ENCODE measurements around the gene FRMD3.

FRMD3 gene

DNA sequence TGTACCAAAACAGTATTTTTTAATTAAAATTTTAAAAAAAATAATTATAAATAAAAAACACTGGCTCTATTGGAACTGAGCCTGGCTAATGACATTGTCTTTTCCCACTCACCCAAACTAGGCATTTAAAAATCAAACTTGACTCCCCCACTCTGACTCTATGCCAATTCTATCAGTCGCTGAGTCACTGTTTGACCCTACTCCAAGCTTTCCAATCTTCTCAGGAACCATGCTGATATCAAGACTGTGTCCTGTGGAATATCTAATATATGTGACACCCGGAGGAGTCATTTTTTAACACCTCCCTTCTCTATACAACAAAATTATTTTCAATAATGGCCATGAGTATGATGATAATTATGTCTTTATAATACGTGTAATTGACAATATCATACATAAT, 303.7 kb downstream of the FRMD3 start:
- no peak for DNase-seq (ENCODE audit: low spot score)

DNA sequence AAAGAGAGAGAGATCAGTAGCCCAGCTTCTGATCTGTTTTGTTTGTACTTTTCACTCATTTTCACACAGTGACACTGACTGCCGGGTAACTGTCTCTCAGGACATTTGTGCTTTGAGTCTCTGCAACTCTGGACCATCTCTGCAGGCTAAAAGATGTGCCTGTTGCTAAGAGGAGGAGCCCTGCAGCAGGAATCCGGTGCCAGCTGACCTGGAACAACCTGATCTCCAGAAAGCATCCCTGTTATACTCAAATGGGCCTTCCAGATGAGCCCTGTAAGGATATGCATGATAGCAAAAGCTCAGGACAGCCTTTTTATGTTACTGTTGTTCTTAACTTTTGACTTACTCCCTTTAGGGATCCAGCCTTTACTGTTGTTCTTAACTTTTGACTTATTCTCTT, 304.6 kb downstream of the FRMD3 start:
- no peak for DNase-seq (ENCODE audit: low spot score)

DNA sequence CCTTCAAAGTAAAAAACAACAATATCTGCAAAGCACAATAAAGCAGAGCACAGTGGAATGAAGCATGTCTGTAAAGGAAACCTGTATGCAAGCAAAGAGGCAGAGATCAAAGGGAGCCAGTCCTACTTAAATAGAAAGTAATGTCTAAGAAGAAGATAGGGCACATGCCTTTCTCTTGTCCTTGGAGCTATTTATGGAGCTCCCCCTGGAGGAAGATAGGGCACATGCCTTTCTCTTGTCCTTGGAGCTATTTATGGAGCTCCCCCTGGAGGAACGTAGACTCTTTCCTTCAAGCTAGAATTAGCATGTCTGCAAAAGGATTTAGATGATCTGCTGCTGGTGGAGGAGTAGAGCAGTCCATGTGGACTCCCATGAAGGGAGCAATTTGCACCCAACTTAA, 307.2 kb downstream of the FRMD3 start:
- no peak for DNase-seq (ENCODE audit: low spot score)

DNA sequence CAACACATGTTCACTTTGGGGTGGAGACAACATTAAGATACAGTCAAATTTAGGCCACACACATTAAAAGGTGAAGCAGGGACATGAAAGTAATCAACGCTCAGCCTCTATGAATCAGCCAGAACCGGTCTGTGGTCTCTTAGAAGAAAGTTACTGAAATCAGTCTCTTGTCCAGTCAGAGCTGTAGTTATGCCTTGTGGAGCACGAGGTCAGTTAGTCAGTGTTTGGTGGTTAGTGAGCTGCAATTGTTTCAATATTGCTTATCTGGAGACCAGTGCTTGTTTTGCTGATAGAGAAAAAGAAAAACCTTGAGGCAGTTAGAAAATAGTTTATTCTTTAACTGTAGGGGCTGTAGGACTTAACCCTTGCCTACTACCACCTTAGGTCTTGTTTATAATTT, 317.5 kb downstream of the FRMD3 start:
- peak; percentile 79 for DNase-seq (ENCODE audit: low spot score)

DNA sequence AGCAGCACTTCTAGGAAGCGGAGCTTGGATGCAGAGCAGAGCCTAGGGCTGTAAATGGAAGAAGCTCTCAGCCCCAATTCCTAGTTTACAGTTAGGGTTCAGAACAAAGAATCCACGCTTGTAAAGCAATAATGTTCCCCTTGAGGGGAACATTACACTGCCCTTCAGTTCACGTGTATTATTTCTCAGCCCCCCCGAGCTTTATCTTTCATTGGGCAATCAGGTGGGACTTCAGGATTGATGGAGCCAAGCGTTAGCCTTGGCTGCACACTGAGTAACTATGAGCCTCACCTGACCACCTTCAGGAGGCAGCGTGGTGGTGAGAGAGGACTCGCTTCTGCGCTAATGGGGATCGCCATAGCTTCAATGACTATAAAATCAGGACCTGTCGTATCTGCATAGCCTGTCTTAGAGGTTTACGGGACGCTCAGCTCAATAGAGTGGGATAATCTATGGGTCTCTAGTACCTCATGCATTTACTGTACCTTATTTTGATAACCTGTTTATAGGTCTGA, 318.2 kb downstream of the FRMD3 start:
- no peak for DNase-seq (ENCODE audit: low spot score)

DNA sequence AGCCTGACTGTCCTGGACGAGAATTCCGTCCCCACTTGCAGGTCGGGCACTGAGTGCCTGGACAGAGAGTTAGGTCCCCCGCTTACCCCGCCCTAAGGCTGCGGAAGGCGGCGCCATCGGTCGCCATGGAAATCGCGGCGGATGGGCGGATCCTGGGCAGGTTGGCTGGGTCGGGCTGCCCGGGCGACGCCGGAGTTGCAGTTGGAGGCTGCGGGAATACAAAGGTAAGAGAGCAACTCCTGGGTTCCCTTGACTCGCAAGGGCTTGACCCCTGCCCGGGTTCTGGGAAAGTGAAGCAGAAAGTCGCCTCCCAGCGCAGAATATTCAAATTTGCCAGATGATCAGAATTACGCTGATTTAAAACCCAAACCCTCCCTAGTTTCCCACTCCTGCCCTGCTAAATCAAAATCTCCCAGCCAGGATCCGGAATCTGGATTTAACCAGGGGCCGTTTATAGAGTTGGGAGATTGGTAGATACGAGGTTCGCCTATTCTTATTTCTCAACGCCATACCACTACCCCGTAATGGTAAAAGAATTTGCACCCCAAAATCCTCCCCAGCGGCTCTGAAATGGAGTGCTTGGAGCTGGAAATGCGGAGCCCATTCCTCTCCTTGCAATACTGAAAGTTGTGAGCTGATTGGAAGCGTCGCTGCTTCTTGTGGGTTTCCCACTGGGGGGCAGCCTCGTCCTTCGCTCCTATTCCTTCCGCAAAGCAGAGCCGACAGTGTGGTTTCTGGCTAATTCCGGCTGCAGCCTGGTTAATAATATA, 318.9 kb downstream of the FRMD3 start:
- peak; percentile 84 for DNase-seq (ENCODE audit: low spot score)

DNA sequence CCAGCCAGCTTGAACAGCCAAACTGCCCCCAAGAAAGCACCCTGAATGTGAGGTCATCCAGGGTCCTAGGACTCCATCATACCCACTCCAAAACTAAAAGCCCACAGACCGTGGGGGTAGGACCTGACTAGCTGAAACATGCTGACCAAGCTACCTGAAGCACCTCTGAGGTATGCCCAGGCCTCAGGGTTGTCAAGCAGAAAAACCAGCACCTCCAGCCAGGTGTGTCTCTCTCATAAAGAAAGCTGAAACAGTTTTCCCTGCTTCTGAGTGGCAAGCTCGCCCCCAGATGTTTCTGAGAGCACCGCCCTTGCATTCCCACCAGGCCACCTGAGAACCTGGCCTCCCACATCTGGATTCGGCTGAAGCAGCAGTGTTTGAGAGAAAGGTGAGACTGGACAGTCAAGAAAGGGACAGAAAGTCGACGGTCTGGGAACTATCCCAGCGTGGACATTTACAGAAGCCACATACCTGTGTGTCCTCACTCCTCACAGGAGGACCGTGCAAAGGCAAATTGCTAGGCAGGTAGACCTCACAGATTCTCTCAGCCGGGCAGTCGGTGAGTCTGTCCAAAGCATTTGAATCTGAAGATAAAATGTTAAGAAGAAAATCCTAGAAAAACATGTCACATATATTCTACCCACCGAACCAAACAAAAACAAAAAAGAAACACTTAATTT, 319.6 kb downstream of the FRMD3 start:
- no peak for DNase-seq (ENCODE audit: low spot score)

DNA sequence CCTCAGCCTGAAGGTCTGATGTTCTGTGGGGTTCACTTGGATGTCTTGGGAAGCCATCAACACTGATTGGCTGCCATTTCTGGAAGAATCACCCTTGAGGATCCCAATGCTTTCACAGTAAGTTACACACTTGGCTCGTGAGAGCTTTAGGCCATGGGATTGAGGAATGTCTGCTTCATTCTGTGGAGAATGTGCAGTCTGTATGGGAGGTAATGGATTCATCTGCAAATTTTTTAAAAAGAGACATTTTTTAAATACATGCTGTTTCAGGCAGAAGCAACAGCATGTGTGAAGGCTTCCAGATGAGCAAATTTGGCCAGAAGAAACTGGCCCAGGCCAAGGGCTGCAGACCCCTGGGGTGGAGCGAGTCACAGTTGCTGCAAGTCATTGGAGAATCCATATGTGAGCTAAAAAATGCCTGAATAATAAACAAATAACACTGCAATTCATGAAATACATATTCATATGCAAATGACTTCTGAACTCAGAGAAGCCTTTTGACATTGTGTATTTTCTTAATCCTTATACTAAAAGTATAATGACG, 328.9 kb downstream of the FRMD3 start:
- no peak for DNase-seq (ENCODE audit: low spot score)

DNA sequence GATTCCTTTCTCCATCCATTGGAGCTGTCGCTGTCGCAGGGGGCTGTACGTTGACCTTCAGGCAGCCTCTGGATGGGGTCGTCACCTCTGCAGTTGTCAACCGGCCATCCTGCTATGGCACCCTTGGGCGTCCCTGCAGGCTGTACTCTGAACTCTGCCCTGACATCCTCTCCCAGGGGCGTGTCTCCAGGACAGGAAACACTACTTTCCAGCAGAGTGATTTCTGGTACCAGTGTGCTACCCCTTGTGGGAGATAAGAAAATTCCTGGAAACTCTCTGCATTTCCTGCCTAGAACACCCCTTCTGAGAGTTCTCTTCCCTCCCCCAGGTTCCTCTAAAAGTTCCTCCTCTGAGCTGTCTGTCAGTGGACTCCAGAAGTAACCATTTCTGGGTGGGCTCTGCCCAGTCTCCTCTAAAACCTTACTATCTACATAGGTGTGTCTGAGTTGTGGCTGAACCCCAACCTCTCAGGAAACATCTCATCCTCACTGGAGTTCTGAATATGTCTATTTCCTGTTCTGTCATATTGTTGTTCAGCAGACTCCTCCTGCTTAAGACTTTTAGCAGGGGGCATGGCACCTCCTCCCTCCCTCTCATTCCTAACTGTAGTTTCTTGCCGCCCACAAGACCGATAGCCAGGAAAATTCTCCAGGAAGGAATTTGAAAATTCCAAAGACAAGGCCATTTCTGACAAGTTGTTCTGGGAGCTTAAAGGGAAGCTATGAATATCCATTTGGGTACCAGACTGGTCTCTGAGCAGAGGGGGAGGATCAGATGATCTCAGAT, 329.9 kb downstream of the FRMD3 start:
- no peak for DNase-seq (ENCODE audit: low spot score)

DNA sequence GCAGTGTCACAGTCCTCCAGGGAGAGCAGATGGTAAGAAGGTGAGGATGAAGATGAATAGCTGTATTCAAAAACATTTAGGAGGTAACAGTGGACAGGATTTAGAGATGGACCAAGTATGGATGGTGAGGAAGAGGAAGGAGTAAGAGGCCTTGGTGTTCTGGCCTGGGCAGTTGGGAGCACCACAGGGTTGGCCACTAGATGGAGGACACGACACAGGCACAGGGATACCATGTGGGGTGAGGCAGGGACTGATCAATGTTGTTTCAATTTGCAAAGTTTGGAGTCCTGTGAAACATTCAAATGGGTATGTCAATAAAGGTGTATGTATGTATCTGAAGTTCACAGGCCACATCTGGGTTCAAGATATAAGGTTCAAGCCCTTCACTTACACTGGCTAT, 334.2 kb downstream of the FRMD3 start:
- no peak for DNase-seq (ENCODE audit: low spot score)

DNA sequence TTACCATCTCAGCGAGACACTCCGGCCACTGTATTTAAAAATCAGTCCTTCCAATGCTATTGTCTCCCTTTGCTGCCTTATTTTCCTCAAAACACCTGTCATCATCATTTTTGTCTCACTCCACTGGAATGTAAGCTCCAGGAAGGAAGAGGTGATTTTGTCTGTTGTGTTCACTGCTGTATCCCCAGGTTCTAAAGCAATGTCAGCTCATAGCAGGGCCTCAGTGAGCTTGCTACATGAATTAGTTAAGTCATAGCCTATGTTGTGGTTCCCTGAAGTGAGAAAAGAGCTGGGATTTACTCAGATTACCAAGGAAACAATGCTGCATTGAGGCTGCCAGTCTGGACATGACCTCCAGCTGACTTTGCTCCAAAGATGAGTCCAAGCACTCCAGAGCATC, 337.7 kb downstream of the FRMD3 start:
- peak; percentile 25 for DNase-seq (ENCODE audit: low spot score)

DNA sequence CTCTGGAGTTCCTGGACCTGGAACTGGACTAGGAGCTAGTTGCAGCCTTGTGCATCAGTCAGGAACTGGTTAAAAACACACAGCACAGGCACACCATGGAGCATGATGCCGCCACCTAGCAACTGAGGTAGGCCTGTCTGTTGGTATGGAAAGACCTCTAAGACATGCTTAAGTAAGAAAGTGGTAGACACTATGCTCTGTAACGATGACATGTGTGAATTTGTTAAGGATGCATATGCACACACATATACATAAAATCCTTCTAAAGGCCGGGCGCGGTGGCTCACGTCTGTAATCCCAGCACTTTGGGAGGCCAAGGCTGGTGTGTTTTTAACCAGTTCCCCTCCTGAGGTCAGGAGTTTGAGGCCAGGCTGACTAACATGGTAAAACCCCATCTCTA, 338.4 kb downstream of the FRMD3 start:
- no peak for DNase-seq (ENCODE audit: low spot score)

DNA sequence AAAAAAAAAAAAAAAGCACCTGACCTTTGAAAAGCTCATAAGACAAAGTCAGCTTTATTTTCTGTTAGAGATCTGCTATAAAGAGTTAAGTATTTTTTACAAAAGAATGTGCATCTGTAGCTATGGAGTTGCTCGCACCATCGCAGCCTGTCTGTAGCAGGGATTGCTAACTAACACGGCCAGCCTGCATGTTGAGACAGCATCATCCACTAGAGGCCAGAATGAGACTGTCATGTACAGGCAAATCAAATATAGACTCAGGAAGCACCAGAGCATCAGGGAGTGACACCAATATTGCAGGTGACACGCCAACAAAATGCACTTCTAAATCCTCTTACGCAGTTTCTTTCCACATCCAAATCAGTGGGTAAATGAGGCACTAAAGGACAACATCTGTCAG, 339.0 kb downstream of the FRMD3 start:
- DNase-seq (ENCODE audit: low spot score): peak; percentile 53

DNA sequence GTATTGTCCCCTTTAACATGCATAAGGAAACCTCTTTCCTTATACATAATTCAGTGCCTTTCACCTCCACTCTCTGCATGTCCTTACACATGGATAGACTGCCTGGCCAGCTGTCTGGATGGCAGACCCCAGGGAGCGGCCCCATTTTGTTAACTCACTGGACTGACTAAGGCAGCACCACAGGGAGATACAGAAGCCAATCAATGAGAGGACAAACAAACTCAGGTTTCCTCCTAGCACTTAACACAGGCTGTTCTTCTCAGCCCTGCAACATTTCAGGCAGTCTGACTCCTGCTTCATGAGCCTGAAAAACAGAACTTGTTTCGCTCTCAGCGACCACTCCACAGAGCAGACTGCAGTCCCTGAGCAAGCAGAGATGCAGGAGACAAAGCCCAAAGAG, 339.8 kb downstream of the FRMD3 start:
- no peak for DNase-seq (ENCODE audit: low spot score)

DNA sequence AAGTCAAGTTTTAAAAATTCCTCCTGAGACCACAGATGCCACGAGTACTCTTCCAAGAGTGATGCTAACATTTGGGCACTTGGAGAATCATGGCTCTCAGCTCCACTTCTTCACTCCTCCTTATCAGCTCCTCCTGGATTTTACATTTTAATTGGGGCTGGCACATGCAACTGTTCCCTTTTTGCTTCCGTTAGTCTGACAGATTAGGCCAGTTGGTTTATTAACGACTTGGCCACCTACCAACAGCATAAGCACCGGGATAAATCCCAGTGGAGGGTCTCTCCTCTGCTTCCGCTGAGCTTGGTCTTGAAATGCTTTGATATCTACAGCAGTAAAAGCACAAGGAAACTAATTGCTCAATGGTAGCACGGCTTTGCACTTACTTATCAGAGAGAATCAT, 340.6 kb downstream of the FRMD3 start:
- no peak for DNase-seq (ENCODE audit: low spot score)

DNA sequence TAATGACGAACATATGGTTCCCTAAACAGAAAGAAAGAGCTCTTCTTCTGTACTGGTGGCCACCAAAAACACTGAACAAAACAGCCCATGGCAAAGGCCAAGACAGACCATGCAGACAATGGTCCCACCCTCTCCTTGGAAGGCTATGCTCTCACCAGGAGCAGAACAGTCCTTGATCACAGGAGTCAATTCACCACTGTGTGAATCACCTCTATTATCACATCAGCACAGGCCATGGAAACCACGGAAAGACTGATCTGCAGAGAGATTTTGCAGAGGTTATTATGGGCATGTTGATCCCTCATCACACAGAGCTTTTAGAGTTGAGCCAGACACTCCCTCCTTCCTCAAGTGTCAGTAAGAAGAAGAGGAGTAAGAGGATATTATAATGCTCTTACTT, 341.3 kb downstream of the FRMD3 start:
- no peak for DNase-seq (ENCODE audit: low spot score)
